ENCODE measurements around the gene C2orf76. TPM values are rescaled to one million over a fixed set of nuclear protein-coding genes. Genes with fewer than 3 reads are reported as not detected.

The C2orf76 gene
- total RNA-seq, 1 experiment from 2014 or later: 10.2 TPM

DNA sequence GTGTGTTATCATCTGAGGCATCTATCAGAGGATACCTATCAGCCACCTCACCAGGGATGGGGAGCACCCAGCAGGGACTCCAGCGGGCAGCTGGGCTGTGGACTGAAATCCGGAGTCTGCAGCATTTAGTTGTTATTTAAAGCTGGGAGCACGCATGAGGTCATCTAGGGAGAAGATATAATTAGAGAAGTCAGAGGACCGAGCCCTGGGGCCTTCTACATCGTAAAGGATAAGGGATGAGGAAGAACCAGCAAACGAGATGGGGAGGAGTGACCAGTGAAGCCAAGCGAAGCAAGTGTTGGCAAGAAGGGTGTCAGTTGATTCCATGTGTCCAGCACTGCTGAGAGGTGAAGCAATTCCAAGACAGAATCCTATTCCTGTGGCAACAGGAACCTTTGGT, 72.7 kb downstream of the C2orf76 start:
- ATAC-seq: no peak
- CTCF ChIA-PET: no interaction called here
- DNase-seq: no peak
- POLR2A ChIA-PET (ENCODE audit: unreplicated experiment): interaction anchor here (0.6 kb wide), 1 partner anchor 41 kb away, joined by 5 read pairs; no protein-coding TSS in a partner anchor
- Histone ChIP-seq H2AFZ (ENCODE audit: low read length) (no peak overlapping the region), H3K27ac (ENCODE audit: low read length) (no peak overlapping the region), H3K4me1 (ENCODE audit: insufficient read depth, low read length) (peaks cover 8% of the 10 kb centered on the region; the same call in 1 of the 2 replicates), H3K36me3 (ENCODE audit: low read depth, low read length) (no peaks in the 10 kb centered on the region), H4K20me1 (ENCODE audit: low read length) (no peaks in the 10 kb centered on the region), H3K27me3 (ENCODE audit: low read length) (no peaks in the 10 kb centered on the region), H3K79me2 (ENCODE audit: low read length) (no peaks in the 10 kb centered on the region), H3F3A (ENCODE audit: low read length, unreplicated experiment) (no peaks in the 10 kb centered on the region), H3K4me3 (ENCODE audit: low read length) (no peak overlapping the region), H3K9ac (ENCODE audit: low read length) (no peak overlapping the region), H3K9me3 (ENCODE audit: low read length) (no peaks in the 10 kb centered on the region), H3K4me2 (ENCODE audit: low read length) (no peak overlapping the region), H3K9me2 (replicated peaks; ENCODE audit: low read length) (no peaks in the 10 kb centered on the region)
- BruUV-seq (replicated peaks): no TSS peak
- TF ChIP-seq EZH2phosphoT487 (IDR thresholded peaks at IDR 0.05; ENCODE audit: borderline replicate concordance, low read length) (no peak), EZH2 (IDR thresholded peaks at IDR 0.05; ENCODE audit: low read length, unreplicated experiment) (no peak)
- TF ChIP-seq, protein P1, sequence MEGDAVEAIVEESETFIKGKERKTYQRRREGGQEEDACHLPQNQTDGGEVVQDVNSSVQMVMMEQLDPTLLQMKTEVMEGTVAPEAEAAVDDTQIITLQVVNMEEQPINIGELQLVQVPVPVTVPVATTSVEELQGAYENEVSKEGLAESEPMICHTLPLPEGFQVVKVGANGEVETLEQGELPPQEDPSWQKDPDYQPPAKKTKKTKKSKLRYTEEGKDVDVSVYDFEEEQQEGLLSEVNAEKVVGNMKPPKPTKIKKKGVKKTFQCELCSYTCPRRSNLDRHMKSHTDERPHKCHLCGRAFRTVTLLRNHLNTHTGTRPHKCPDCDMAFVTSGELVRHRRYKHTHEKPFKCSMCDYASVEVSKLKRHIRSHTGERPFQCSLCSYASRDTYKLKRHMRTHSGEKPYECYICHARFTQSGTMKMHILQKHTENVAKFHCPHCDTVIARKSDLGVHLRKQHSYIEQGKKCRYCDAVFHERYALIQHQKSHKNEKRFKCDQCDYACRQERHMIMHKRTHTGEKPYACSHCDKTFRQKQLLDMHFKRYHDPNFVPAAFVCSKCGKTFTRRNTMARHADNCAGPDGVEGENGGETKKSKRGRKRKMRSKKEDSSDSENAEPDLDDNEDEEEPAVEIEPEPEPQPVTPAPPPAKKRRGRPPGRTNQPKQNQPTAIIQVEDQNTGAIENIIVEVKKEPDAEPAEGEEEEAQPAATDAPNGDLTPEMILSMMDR (conservative IDR thresholded peaks at IDR 0.05; ENCODE audit: low read depth, low read length): no peak
- intact Hi-C loops (cut with micrococcal nuclease): loop anchor here (10.0 kb wide), 1 partner anchor 129 kb away; no protein-coding TSS in a partner anchor

DNA sequence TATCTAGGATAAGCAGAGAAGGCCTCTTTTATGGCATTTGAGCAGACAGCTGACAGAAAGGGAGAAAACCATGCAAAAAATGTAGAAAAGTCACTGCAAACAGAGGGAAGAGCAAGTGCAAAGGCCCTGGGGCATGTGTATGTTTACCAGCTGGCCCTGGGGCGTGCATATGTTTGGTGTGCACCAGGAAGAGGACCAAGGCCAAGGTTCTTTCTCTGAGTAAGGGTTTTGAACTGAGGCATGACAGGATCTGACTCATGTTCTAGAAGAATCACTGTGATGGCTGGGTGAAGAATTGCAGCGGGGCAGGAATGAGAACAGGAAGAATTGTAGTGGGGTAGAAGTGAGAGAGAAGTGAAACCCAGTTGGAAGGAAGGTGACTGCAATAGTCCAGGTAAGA, 73.4 kb downstream of the C2orf76 start:
- Histone ChIP-seq H4K20me1 (ENCODE audit: low read length) (no peaks in the 10 kb centered on the region), H2AFZ (ENCODE audit: low read length) (no peak overlapping the region), H3K9me3 (ENCODE audit: low read length) (no peaks in the 10 kb centered on the region), H3K4me1 (ENCODE audit: insufficient read depth, low read length) (peaks cover 8% of the 10 kb centered on the region; the same call in 1 of the 2 replicates), H3K4me2 (ENCODE audit: low read length) (no peak overlapping the region), H3K9ac (ENCODE audit: low read length) (no peak overlapping the region), H3K36me3 (ENCODE audit: low read depth, low read length) (no peaks in the 10 kb centered on the region), H3K79me2 (ENCODE audit: low read length) (no peaks in the 10 kb centered on the region), H3K27me3 (ENCODE audit: low read length) (no peaks in the 10 kb centered on the region), H3K4me3 (ENCODE audit: low read length) (no peak overlapping the region), H3F3A (ENCODE audit: low read length, unreplicated experiment) (no peaks in the 10 kb centered on the region), H3K27ac (ENCODE audit: low read length) (no peak overlapping the region), H3K9me2 (replicated peaks; ENCODE audit: low read length) (no peaks in the 10 kb centered on the region)
- intact Hi-C loops (cut with micrococcal nuclease): loop anchor here (10.0 kb wide), 1 partner anchor 128 kb away; no protein-coding TSS in a partner anchor
- CTCF ChIA-PET: no interaction called here
- POLR2A ChIA-PET (ENCODE audit: unreplicated experiment): no interaction called here
- ATAC-seq (no peak), DNase-seq (peak; percentile 38)
- BruUV-seq (replicated peaks): no TSS peak
- TF ChIP-seq EZH2 (IDR thresholded peaks at IDR 0.05; ENCODE audit: low read length, unreplicated experiment) (no peak), EZH2phosphoT487 (IDR thresholded peaks at IDR 0.05; ENCODE audit: borderline replicate concordance, low read length) (no peak)
- TF ChIP-seq, protein P1 (conservative IDR thresholded peaks at IDR 0.05; ENCODE audit: low read depth, low read length): no peak

DNA sequence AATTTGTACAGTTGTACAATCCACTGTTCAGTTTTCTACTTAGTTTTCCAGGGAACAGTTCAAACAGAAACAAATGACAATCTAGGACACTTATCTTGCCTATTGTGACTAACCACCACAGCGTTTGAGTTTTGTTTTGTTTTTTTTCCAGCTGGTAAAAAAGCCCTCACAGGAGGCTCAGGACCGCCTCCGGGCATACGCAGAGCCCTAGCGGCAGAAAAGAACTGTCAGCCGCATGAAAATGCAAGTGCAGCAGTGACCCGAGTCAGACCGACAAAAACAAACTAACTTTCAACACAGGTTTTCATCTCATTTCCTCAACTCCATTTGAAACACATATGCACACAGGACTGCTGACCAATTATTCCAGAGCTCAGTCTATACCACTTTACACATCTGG, 74.4 kb downstream of the C2orf76 start:
- H3K79me2 ChIP-seq (ENCODE audit: low read length): no peaks in the 10 kb centered on the region
- POLR2A ChIA-PET (ENCODE audit: unreplicated experiment): no interaction called here
- peak; percentile 47 for ATAC-seq
- no peaks in the 10 kb centered on the region for H3K27me3 ChIP-seq (ENCODE audit: low read length)
- TF ChIP-seq EZH2 (IDR thresholded peaks at IDR 0.05; ENCODE audit: low read length, unreplicated experiment): no peak
- TF ChIP-seq EZH2phosphoT487 (IDR thresholded peaks at IDR 0.05; ENCODE audit: borderline replicate concordance, low read length): no peak
- TF ChIP-seq, protein P1 (conservative IDR thresholded peaks at IDR 0.05; ENCODE audit: low read depth, low read length): peak; percentile 30
- CTCF ChIA-PET: interaction anchor here (0.7 to 1.2 kb wide), 2 partner anchors 142 to 411 kb away, joined by 4 to 5 read pairs; no protein-coding TSS in a partner anchor
- H2AFZ ChIP-seq (ENCODE audit: low read length): no peak overlapping the region
- H4K20me1 ChIP-seq (ENCODE audit: low read length): no peaks in the 10 kb centered on the region
- peaks cover 8% of the 10 kb centered on the region; the same call in 1 of the 2 replicates for H3K4me1 ChIP-seq (ENCODE audit: insufficient read depth, low read length)
- H3K4me2 ChIP-seq (ENCODE audit: low read length): peak overlapping the region; percentile 23
- no peaks in the 10 kb centered on the region for H3K9me3 ChIP-seq (ENCODE audit: low read length)
- H3K27ac ChIP-seq (ENCODE audit: low read length): no peak overlapping the region
- no peaks in the 10 kb centered on the region for H3K36me3 ChIP-seq (ENCODE audit: low read depth, low read length)
- peak; percentile 48 for DNase-seq
- no peak overlapping the region for H3K4me3 ChIP-seq (ENCODE audit: low read length)
- intact Hi-C loops (cut with micrococcal nuclease): loop anchor here (10.0 kb wide), 1 partner anchor 127 kb away; no protein-coding TSS in a partner anchor
- H3K9me2 ChIP-seq (replicated peaks; ENCODE audit: low read length): no peaks in the 10 kb centered on the region
- no peaks in the 10 kb centered on the region for H3F3A ChIP-seq (ENCODE audit: low read length, unreplicated experiment)
- BruUV-seq (replicated peaks): no TSS peak
- H3K9ac ChIP-seq (ENCODE audit: low read length): no peak overlapping the region

All from PC-3 (cell line).